Breast epithelium (tissue), 4 donors: ENCODE results near the gene ZBTB49. TPM values are rescaled to one million over a fixed set of nuclear protein-coding genes. Genes with fewer than 3 reads are reported as not detected.
A peak's percentile ranks its signal among the peaks of the same experiment; 100 is the strongest.

Experiments
- DNase-seq, 2 donors: peaks; one replicate each; pipeline ENCODE4 v3.0.0-alpha.2; 2019; ENCODE audit warnings: low spot score in 2 of 2
- H3K27ac ChIP-seq, 2 donors: fragments of 200-600 bp; sonication (generic) in 1 of 2; one replicate each; pipeline ENCODE4 v1.5.1; 2016 to 2019; ENCODE audit warnings: mild to moderate bottlenecking in 1 of 2
- H3K27me3 ChIP-seq, 2 donors: fragments of 200-600 bp; sonication (generic) in 1 of 2; one replicate each; pipeline versions ENCODE4 v1.5.1 to v1.6.0; 2017 to 2019; ENCODE audit warnings: control low read depth in 1 of 2, mild to moderate bottlenecking in 1 of 2
- H3K36me3 ChIP-seq: fragments of 200-600 bp; one replicate; pipeline ENCODE4 v1.5.1; 2019
- H3K4me1 ChIP-seq, 2 donors: fragments of 200-600 bp; sonication (generic); one replicate each; pipeline ENCODE4 v1.5.1; 2016 to 2019; ENCODE audit warnings: control low read depth in 1 of 2
- H3K4me3 ChIP-seq, 3 donors: fragments of 200-600 bp; sonication (generic); 1 replicate in 2 of 3; 2 replicates in 1 of 3; pipeline ENCODE4 v1.5.1; 2016 to 2019; ENCODE audit warnings: mild to moderate bottlenecking in 3 of 3, moderate library complexity in 2 of 3
- H3K9me3 ChIP-seq, 2 donors: fragments of 200-600 bp; sonication (generic) in 1 of 2; one replicate each; pipeline ENCODE4 v1.5.1; 2016 to 2019; ENCODE audit warnings: control low read depth in 1 of 2
- POLR2A ChIP-seq: fragments of 450-650 bp; IDR thresholded peaks from one replicate; pipeline ENCODE4 v1.6.1; 2016; ENCODE audit warnings: antibody characterized with exemption, mild to moderate bottlenecking, moderate library complexity
- POLR2AphosphoS5 ChIP-seq, 3 donors: sonication (generic); formaldehyde crosslinking; IDR thresholded peaks; one replicate each; pipeline ENCODE4 v1.6.1; 2017; ENCODE audit warnings: antibody characterized with exemption in 3 of 3
- intact Hi-C: fragments of 100-400 bp; cut with DNase I; formaldehyde crosslinking; loops from one replicate; pipeline ENCODE4 v1.15.1; 2023; ENCODE audit warnings: low total_unique reads
- total RNA-seq, 3 donors: library from RNA; depleted of rRNA; stranded (reverse); fragments of >200 nt; gene quantifications; one replicate each; pipeline ENCODE4 v1.1.0, GENCODE V29; 2016
- TF ChIP-seq, protein P1 (sequence below), 3 donors: fragments of 450-650 bp; IDR thresholded peaks; one replicate each; pipeline ENCODE4 v1.5.1; 2016 to 2017; ENCODE audit warnings: antibody characterized with exemption in 3 of 3, mild to moderate bottlenecking in 3 of 3, moderate library complexity in 3 of 3

ZBTB49 gene
- total RNA-seq, 3 donors from 2014 or later: 2.1 to 9.4 (median 3.9) TPM

DNA sequence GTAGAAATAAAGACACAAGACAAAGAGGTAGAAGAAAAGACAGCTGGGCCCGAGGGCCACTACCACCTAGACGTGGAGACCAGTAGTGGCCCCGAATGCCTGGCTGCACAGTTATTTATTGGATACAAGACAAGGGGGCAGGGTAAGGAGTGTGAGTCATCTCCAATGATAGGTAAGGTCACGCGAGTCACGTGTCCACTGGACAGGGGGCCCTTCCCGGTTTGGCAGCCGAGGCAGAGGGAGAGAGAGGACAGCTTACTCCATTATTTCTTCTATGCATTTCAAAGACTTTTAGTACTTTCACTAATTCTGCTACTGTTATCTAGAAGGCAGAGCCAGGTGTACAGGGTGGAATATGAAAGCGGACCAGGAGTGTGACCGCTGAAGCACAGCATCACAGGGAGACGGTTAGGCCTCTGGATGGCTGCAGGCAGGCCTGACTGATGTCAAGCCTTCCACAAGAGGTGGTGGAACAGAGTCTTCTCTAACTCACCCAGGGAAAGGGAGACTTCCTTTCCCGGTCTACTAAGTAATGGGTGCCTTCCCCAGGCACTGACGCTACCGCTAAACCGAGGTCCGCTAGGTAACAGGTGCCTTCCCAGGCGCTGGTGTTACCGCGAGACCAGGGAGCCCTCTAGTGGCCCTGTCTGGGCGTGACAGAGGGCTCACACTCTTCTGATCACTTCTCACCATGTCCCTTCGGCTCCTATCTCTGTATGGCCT, 44.9 kb downstream of the ZBTB49 start:
- no peaks in the 10 kb centered on the region for H3K27me3 ChIP-seq
- no peak overlapping the region for H3K27ac ChIP-seq
- peak in 1 of 2 donors; percentile 36 for DNase-seq
- no peak overlapping the region for H3K4me3 ChIP-seq
- H3K36me3 ChIP-seq: no peaks in the 10 kb centered on the region
- no peaks in the 10 kb centered on the region for H3K9me3 ChIP-seq
- intact Hi-C loops: no loop called here
- no peak for TF ChIP-seq POLR2AphosphoS5 (IDR thresholded peaks at IDR 0.05)
- TF ChIP-seq, protein P1, sequence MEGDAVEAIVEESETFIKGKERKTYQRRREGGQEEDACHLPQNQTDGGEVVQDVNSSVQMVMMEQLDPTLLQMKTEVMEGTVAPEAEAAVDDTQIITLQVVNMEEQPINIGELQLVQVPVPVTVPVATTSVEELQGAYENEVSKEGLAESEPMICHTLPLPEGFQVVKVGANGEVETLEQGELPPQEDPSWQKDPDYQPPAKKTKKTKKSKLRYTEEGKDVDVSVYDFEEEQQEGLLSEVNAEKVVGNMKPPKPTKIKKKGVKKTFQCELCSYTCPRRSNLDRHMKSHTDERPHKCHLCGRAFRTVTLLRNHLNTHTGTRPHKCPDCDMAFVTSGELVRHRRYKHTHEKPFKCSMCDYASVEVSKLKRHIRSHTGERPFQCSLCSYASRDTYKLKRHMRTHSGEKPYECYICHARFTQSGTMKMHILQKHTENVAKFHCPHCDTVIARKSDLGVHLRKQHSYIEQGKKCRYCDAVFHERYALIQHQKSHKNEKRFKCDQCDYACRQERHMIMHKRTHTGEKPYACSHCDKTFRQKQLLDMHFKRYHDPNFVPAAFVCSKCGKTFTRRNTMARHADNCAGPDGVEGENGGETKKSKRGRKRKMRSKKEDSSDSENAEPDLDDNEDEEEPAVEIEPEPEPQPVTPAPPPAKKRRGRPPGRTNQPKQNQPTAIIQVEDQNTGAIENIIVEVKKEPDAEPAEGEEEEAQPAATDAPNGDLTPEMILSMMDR (IDR thresholded peaks at IDR 0.05): peak in 2 of 3 donors; percentile 36 to 58
- no peak for TF ChIP-seq POLR2A
- H3K4me1 ChIP-seq: no peaks in the 10 kb centered on the region

DNA sequence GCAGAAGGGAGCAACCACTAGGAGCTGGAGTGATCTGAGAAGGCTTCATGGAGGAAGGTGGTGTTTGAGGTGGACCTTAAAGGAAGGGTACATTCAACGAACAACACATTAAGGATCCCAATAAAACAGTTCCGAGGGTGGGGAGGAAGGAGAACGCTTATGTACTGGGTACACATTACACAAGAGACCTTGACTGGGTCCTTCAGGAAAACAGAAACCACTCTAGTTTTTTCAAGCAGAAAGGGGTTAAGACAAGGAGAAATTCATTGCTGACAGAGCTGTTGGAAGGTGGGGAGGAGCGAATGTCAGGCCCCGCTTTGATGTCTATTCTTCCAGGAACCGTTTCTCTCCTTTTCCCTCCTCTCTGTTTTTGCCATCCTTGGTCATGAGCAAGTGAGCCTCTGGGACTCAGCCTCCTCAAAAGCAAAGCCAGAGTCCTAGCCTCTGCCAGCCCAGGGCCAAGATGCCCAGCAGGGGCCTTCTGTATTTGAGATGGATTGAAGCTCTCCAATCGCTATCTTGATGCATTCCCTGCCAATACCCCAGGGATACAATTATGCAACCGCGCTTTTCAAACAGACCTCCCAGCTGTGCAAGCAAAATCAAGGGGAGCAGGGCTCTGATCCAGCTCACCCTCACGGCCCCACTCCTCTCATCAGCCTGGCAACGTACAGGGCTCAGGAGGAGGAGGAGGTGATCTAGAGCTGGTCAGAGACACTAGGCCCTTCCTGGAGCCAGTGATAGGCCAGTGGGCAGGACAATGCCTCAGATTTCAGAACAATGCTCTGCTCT, 48.4 kb downstream of the ZBTB49 start:
- DNase-seq: no peak
- Histone ChIP-seq H3K27me3 (no peaks in the 10 kb centered on the region), H3K4me1 (no peaks in the 10 kb centered on the region), H3K36me3 (no peaks in the 10 kb centered on the region), H3K4me3 (no peak overlapping the region), H3K27ac (no peak overlapping the region), H3K9me3 (no peaks in the 10 kb centered on the region)
- intact Hi-C loops: no loop called here
- no peak for TF ChIP-seq POLR2AphosphoS5 (IDR thresholded peaks at IDR 0.05)
- TF ChIP-seq, protein P1 (IDR thresholded peaks at IDR 0.05): no peak
- no peak for TF ChIP-seq POLR2A

DNA sequence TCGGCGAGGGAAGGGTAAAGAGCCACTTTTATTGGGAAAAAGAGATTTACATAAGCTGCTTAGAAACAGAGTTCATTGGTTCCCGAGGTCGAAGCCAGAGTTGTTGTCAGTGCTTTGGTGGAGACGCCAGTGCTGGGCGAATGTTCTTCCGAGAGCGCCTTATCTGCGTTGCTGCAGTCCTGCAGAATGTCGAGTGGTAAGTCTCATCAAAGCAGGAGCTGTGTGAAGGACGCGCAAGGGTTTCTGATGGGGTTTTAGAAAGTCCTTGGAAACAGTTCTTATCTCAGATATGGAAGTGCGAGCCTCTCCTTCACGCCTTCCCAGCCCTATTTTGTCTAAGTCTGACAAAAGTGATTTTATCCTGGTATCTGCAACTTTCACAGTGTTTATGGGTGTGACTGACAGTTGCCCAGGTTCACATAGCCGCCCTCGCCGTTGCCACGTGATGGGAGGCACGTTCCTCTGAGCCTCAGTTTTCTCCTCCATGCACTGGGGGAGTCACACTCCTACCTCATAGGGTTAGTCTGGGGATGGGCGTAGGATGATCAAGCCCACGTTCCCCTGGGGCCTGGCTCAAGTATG, 49.5 kb downstream of the ZBTB49 start:
- DNase-seq: no peak
- Histone ChIP-seq H3K27ac (no peak overlapping the region), H3K4me3 (no peak overlapping the region), H3K4me1 (no peaks in the 10 kb centered on the region), H3K27me3 (no peaks in the 10 kb centered on the region), H3K9me3 (no peaks in the 10 kb centered on the region), H3K36me3 (no peaks in the 10 kb centered on the region)
- intact Hi-C loops: no loop called here
- TF ChIP-seq POLR2AphosphoS5 (IDR thresholded peaks at IDR 0.05): no peak

DNA sequence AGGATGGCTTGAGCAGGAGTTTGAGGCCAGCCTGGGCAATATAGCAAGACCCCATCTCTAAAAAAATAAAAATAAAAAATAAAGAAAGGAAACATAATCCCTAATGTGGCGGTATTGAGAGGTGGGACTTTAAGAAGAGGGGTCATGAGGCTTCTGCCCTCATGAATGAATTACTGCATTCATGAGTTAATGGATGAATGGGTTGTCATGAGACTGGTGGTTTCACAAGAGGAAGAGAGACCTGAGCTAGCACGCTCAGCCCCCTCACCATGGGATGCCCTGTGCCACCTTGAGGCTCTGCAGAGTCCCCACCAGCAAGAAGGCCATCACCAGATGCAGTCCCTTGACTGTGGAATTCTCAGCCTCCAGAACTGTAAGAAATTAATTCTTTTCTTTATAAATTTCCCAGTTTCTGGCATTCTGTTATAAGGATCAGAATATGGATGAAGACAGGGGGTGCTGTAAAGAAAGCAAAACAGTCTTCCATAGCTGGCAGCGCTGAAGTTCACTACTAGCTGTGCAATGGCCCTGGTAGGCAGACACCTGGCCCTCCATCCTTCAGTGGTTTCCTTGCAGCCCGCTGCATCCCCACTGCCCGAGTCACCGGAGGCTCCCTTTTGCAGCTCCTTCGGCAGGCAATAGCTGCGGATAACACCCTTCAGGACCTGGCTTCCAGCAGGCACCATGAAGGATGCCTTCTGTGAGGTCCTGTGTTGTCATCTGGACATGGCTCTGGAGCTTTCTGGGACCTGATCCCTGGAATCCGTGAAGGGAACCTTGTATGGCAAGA, 52.0 kb downstream of the ZBTB49 start:
- Histone ChIP-seq H3K9me3 (no peaks in the 10 kb centered on the region), H3K27me3 (no peaks in the 10 kb centered on the region), H3K4me3 (no peak overlapping the region), H3K4me1 (no peaks in the 10 kb centered on the region), H3K27ac (no peak overlapping the region), H3K36me3 (no peaks in the 10 kb centered on the region)
- TF ChIP-seq POLR2AphosphoS5 (IDR thresholded peaks at IDR 0.05): no peak
- no peak for TF ChIP-seq POLR2A
- TF ChIP-seq, protein P1 (IDR thresholded peaks at IDR 0.05): no peak
- no peak for DNase-seq
- intact Hi-C loops: no loop called here

DNA sequence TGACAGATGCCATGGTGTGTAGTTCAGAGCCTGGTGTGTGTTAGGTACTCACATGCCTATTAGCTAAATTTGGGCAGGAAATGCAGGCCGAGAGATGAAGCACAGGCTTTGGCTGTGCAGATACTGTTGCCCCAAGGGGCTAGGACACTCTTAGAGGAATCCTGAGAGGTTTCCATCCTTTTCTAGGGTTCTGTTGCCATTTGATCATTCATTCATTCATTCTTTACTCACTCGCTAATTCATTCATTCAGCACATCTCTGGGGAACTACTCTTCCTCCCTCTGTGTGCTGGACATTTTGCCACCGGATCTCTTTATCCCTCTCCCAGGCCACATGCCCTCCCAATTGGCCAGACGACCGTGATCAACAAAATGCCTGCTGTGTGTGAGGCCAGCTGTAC, 53.0 kb downstream of the ZBTB49 start:
- no peaks in the 10 kb centered on the region for H3K36me3 ChIP-seq
- no peak overlapping the region for H3K27ac ChIP-seq
- H3K4me1 ChIP-seq: no peaks in the 10 kb centered on the region
- H3K9me3 ChIP-seq: no peaks in the 10 kb centered on the region
- no peak for TF ChIP-seq POLR2AphosphoS5 (IDR thresholded peaks at IDR 0.05)
- TF ChIP-seq POLR2A: no peak
- TF ChIP-seq, protein P1 (IDR thresholded peaks at IDR 0.05): no peak
- DNase-seq: no peak
- no peaks in the 10 kb centered on the region for H3K27me3 ChIP-seq
- no peak overlapping the region for H3K4me3 ChIP-seq
- intact Hi-C loops: no loop called here
